Measurements from ENCODE around the gene PLXNA4. TPM values are rescaled to one million over a fixed set of nuclear protein-coding genes. Genes with fewer than 3 reads are reported as not detected.

The PLXNA4 gene
- total and polyA plus RNA-seq, 9 of the 15 experiments (the other 6 are each of a cell fraction or from before 2014, with no cell fraction given), result under 0.01 to 0.09 TPM; not detected in 7

DNA sequence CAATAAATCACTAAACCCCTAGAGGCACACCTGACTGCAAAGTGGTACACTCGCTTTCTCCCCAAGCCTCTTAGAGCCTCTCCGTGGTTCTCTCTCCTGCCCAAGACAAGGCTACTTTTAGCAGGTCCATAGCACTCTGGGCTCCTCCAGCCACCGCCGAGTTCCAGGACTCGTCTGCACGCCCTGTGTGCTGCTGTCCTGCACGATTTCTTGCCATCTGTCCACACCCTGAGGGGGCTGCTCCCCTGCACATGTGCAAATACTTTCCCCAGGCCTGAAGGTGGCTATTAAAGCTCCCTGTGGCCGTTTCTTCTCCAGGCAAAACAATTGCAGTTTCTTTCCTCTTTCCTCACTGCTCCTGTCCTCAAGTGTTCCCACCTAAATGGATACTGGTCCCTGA lies 414.3 kb downstream of the PLXNA4 start (continued):
- TF ChIP-seq, protein P1, sequence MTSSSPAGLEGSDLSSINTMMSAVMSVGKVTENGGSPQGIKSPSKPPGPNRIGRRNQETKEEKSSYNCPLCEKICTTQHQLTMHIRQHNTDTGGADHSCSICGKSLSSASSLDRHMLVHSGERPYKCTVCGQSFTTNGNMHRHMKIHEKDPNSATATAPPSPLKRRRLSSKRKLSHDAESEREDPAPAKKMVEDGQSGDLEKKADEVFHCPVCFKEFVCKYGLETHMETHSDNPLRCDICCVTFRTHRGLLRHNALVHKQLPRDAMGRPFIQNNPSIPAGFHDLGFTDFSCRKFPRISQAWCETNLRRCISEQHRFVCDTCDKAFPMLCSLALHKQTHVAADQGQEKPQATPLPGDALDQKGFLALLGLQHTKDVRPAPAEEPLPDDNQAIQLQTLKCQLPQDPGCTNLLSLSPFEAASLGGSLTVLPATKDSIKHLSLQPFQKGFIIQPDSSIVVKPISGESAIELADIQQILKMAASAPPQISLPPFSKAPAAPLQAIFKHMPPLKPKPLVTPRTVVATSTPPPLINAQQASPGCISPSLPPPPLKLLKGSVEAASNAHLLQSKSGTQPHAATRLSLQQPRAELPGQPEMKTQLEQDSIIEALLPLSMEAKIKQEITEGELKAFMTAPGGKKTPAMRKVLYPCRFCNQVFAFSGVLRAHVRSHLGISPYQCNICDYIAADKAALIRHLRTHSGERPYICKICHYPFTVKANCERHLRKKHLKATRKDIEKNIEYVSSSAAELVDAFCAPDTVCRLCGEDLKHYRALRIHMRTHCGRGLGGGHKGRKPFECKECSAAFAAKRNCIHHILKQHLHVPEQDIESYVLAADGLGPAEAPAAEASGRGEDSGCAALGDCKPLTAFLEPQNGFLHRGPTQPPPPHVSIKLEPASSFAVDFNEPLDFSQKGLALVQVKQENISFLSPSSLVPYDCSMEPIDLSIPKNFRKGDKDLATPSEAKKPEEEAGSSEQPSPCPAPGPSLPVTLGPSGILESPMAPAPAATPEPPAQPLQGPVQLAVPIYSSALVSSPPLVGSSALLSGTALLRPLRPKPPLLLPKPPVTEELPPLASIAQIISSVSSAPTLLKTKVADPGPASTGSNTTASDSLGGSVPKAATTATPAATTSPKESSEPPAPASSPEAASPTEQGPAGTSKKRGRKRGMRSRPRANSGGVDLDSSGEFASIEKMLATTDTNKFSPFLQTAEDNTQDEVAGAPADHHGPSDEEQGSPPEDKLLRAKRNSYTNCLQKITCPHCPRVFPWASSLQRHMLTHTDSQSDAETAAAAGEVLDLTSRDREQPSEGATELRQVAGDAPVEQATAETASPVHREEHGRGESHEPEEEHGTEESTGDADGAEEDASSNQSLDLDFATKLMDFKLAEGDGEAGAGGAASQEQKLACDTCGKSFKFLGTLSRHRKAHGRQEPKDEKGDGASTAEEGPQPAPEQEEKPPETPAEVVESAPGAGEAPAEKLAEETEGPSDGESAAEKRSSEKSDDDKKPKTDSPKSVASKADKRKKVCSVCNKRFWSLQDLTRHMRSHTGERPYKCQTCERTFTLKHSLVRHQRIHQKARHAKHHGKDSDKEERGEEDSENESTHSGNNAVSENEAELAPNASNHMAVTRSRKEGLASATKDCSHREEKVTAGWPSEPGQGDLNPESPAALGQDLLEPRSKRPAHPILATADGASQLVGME (CRISPR knock-in tag; IDR thresholded peaks at IDR 0.05), result no peak
- TF ChIP-seq PHTF2 (CRISPR knock-in tag; IDR thresholded peaks at IDR 0.05) (no peak), FOXJ3 (CRISPR knock-in tag; IDR thresholded peaks at IDR 0.05) (no peak), ZNF512 (tag; IDR thresholded peaks at IDR 0.05) (no peak), SRSF9 (IDR thresholded peaks at IDR 0.05; ENCODE audit: borderline replicate concordance, low read depth, low read length) (no peak), ZC3H11A (IDR thresholded peaks at IDR 0.05; ENCODE audit: low read depth, low read length) (no peak)
